ACC112 (cell line): ENCODE results near the gene FAM135A.
A peak's percentile ranks its signal among the peaks of the same experiment; 100 is the strongest.

Experiments
- H2AFZ ChIP-seq: fragments of 200-600 bp; sonication (generic); one replicate; pipeline ENCODE4 v1.6.0; 2017; ENCODE audit warnings: antibody characterized with exemption, low read length; ENCODE audit not compliant: unreplicated experiment
- H3K27ac ChIP-seq: fragments of 200-600 bp; sonication (generic); 2 replicates; pipeline ENCODE4 v1.5.1; 2014; ENCODE audit warnings: low read depth, mild to moderate bottlenecking, antibody characterized with exemption, low read length, moderate library complexity
- H3K27me3 ChIP-seq: fragments of 200-600 bp; sonication (generic); 2 replicates; pipeline ENCODE4 v1.6.1; 2014; ENCODE audit warnings: mild to moderate bottlenecking, antibody characterized with exemption, low read length, moderate library complexity, mixed read lengths; ENCODE audit not compliant: insufficient read depth
- H3K36me3 ChIP-seq: fragments of 200-600 bp; sonication (generic); 2 replicates; pipeline ENCODE4 v1.6.1; 2016; ENCODE audit warnings: mild to moderate bottlenecking, antibody characterized with exemption, low read length, moderate library complexity, mixed read lengths; ENCODE audit not compliant: insufficient read depth
- H3K4me1 ChIP-seq: fragments of 200-600 bp; sonication (generic); one replicate; pipeline ENCODE4 v1.6.1; 2016; ENCODE audit warnings: low read length, mixed read lengths; ENCODE audit not compliant: insufficient read depth, unreplicated experiment, control insufficient read depth
- H3K4me3 ChIP-seq: fragments of 200-600 bp; sonication (generic); 2 replicates; pipeline ENCODE4 v1.5.1; 2014; ENCODE audit warnings: mild to moderate bottlenecking, low read depth, low read length
- H3K79me2 ChIP-seq: fragments of 200-600 bp; sonication (generic); one replicate; pipeline ENCODE4 v1.6.0; 2016; ENCODE audit warnings: low read length; ENCODE audit not compliant: control insufficient read depth, unreplicated experiment, insufficient read depth

FAM135A gene

DNA sequence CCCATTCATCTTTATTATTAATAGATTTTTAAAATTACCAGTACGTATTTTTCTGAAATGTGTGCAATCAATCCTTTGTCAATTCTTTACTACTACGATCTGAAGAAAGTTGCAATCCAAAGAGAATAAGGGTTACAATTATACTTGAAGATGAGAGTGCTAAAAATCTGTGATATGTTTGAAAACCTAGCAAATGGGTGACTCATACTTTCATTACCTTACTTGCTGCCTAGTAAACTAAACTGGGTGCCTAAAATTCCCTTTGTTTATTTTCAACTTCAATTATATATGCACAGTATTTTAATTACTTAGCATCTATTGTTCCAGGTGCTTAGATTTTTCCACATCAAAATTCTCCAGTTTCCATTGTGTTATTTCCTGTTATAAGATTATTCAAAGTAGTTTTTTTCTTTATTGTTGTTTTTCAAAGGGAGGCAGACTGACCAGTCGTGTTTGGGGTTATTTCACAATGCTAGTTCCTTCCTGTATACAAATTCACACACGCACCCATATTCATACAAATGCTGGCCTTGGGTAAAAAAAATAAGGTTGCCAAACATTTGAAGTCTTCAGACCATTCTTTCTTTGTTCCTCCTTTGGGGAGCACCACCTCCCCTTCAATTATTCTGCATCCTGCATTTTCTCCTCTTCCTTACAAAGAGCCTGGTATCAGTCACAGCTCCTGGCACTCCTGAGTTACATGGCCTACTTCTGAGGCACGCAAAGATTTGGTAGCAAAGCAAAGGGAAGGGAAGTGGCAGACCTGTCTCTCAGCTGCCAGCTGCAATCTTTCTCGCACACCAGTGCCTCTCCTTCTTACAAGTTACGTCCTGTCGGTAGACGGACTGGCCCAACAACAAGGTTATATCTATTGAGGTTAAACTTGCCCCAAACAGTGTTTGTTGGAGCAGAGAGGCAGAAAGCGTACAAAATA is 16.2 kb upstream of the FAM135A start:
- Histone ChIP-seq H3K79me2 (no peaks in the 10 kb centered on the region), H3K4me1 (peaks cover 32% of the 10 kb centered on the region), H2AFZ (peak overlapping the region; percentile 53), H3K36me3 (no peaks in the 10 kb centered on the region), H3K27ac (peak overlapping the region; percentile 42), H3K4me3 (no peak overlapping the region), H3K27me3 (no peaks in the 10 kb centered on the region)

DNA sequence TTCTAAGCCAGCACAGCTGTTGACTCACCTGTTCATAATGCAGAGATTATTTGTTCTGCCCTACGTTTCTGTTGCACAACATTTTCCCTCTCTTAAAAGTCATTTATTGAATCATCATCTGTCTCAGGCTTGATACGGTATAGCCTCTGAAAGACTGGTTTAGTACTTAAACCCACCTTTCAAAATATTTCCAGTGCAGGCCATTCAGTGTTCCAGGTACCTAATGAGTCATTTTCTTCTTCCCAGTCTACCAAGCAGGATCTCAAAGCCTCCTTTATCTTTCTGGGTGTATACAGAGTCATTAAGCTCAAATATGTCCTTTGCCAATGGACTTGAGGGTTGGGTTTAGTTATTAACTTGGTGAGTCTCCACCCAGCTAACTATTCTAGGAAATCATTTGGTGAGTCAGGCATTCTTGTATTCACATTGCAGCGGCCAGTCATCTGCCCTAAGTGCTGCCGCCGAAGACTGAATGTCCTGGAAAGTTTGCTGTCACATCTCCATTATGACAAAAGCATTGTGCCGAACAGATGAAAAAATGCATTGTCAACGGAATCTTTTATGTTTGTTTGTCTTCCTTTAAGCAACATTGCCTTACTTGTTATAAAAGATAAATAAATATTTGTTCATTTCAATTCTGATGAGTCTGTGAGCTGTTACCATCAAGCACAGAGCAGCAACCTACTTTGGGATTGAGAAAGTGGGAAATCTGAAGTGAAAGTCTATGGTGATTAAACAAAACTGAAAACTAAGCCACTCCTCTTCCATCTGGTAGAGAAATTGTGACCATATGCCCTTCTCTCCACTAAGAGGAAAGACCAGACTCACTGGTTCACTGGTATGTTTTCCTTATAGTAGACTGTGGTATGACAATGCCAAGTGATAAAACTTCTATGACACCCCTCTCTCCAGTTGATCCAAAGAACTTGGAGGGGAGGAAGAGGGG is 14.3 kb upstream of the FAM135A start:
- no peaks in the 10 kb centered on the region for H3K36me3 ChIP-seq
- H3K27ac ChIP-seq, result peak overlapping the region; percentile 74
- peak overlapping the region; percentile 62 for H2AFZ ChIP-seq
- H3K4me1 ChIP-seq, result peaks cover 32% of the 10 kb centered on the region
- H3K79me2 ChIP-seq, result no peaks in the 10 kb centered on the region
- H3K4me3 ChIP-seq, result peak overlapping the region; percentile 53
- no peaks in the 10 kb centered on the region for H3K27me3 ChIP-seq

DNA sequence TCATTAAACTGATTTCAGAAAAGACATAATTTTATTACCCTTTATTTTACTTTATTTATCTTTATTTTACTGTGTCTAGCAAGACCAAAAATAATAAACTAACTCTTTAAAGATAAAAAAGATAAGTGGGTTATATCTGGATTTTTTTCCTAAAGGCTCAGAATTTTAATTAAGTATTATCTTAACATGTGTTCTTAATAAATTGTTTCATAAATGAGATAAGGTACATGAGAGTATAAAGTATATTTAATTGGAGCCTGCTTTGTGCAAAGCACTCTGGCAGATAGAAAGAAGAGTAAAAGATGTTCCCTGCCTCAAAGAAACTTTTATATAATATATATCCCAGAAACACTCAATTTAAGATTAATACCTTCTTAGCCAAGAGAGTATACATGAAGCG is 8.7 kb upstream of the FAM135A start:
- H3K36me3 ChIP-seq, result no peaks in the 10 kb centered on the region
- H3K27me3 ChIP-seq, result no peaks in the 10 kb centered on the region
- H3K4me3 ChIP-seq, result no peak overlapping the region
- no peak overlapping the region for H2AFZ ChIP-seq
- no peaks in the 10 kb centered on the region for H3K79me2 ChIP-seq
- no peaks in the 10 kb centered on the region for H3K4me1 ChIP-seq
- H3K27ac ChIP-seq, result no peak overlapping the region

DNA sequence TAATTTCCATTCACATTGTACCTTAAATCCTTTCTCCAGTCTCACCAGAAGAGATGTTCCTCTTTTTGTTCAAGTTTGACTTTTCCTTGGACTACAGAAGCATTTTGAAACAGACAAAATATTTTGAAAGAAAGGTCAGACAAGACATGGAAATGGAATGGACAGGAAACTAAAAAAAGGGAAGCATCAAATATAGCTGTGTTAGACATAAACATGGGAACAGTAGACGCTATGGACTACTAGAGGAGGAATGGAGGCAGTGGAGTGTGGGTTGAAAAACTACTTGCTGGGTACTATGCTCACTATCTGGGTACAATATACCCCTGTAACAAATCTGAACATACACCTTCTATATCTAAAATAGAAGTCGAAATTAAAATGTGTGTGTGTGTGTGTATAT is 4.1 kb upstream of the FAM135A start:
- H3K4me3 ChIP-seq, result no peak overlapping the region
- H2AFZ ChIP-seq, result no peak overlapping the region
- peaks cover 4% of the 10 kb centered on the region for H3K79me2 ChIP-seq
- peaks cover 6% of the 10 kb centered on the region for H3K4me1 ChIP-seq
- H3K27me3 ChIP-seq, result no peaks in the 10 kb centered on the region
- H3K36me3 ChIP-seq, result no peaks in the 10 kb centered on the region
- no peak overlapping the region for H3K27ac ChIP-seq

DNA sequence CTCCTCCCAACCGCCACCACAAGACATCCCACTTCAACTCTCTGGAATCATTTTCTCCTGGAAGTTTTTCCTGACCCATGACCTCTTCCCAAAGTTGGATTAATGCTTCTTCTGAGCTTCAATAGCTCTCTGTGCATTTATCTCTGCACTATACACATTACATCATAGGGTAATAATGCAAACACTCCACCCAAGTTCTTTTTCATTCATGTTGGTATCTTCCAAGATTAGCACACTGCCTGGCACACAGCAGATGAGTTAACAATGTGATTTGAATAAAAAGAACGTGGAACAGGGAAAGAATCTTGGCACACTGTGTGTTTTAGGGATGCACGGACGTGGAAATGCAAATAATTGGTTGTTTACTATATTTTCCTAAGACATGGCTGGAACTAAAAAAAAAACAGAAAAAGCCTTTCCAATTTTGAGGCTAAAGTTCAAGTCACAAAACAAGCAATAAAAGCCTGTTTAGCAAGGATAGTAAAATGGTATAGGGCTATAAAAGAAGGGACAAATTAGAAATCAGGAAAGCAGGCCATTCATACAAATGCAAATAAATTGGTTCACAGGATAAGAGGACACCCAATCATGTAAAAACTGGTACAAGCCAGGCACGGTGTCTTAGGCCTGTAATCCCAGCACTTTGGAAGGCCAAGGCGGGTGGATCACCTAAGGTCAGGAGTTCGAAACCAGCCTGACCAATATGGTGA is 1.6 kb upstream of the FAM135A start:
- H2AFZ ChIP-seq, result no peak overlapping the region
- peaks cover 9% of the 10 kb centered on the region for H3K79me2 ChIP-seq
- H3K4me1 ChIP-seq, result peaks cover 21% of the 10 kb centered on the region
- peak overlapping the region; percentile 82; the same call in 1 of the 2 replicates for H3K4me3 ChIP-seq
- H3K27me3 ChIP-seq, result no peaks in the 10 kb centered on the region
- no peaks in the 10 kb centered on the region for H3K36me3 ChIP-seq
- no peak overlapping the region for H3K27ac ChIP-seq

DNA sequence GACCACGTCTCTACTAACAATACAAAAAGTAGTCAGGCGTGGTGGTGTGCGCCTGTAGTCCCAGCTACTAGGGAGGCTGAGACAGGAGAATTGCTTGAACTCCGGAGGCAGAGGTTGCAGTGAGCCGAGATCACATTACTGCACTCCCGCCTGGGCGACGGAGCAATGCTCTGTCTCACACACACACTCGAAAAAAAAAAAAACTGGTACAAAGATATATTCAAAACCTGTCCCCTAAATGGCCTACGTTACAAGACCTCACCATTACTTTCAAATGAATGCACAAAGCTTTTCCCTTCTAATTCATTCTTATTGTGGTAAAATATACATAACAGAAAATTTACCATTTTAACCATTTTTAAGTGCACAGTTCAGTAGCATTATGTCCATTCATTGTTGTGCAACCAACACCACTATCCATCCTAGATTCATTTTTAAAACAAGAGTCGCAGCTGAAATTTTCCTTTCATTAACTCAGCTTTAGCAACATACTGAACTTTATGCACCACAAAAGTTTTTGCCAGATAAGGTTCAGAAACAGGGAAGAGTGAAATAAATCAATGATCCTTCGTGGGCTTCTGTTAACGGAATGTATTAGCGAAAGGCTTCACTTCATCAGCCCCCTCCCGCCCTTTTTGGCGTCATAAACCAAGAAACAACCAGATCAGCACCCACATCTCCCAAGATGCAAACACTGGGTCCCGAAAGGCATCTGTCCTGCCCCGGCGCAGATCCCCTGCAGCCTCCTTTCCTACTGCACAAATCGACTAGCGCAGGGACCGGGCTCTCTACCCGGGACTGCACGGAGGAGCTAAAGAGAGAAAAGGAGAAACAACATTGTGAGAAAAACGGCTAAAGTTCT is 825 bp upstream of the FAM135A start:
- Histone ChIP-seq H3K27ac (peak overlapping the region; percentile 41), H3K4me1 (peaks cover 21% of the 10 kb centered on the region), H2AFZ (peak overlapping the region; percentile 97), H3K4me3 (peak overlapping the region; percentile 82), H3K36me3 (no peaks in the 10 kb centered on the region), H3K27me3 (no peaks in the 10 kb centered on the region), H3K79me2 (peaks cover 9% of the 10 kb centered on the region)

DNA sequence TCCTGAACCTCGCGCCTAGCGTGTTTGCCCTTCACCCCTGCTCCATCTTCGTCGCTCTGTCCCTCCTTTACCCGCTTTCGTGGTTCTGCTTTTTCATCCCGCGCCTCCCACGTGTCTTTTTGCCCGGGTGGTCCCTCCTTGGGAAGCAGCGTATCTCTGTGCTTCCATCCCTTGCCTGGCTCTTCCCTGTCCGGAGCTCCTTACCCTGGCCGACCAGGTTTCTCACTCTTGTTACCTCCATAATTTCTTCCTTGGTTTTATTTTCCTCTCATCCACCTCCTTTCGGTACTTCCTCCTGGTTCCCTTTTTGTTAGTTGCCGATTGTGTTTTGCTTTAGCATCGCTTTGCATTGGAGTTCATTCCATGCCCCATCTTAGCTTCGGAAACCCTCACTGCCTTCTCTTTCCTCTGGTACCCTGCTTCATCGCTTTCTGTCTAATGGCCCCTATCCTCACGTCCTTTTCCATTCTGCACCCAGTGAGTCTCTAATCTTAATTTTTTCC is 735 bp downstream of the FAM135A start:
- no peak overlapping the region for H3K27ac ChIP-seq
- H3K27me3 ChIP-seq, result no peaks in the 10 kb centered on the region
- H3K4me3 ChIP-seq, result peak overlapping the region; percentile 82
- H3K4me1 ChIP-seq, result peaks cover 21% of the 10 kb centered on the region
- peaks cover 14% of the 10 kb centered on the region for H3K79me2 ChIP-seq
- no peaks in the 10 kb centered on the region for H3K36me3 ChIP-seq
- peak overlapping the region; percentile 76 for H2AFZ ChIP-seq

DNA sequence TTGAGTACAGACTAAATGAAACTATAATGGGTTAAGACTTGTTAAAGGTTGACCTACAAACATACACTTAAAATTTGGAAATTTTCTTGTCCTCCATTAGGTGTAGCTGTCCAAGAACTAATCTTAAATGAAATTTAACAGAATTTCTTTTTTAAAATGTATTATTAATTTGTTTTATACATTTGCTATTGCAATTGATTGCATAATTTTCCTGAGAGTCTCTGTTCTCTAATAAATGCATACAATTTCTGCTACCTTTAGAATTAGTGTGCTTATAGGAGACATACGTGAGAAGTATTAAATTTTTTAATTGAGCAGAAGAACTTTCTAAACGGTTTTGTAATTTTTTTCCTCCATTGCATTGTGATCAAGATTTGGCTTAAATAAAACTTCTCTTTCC is 1.5 kb downstream of the FAM135A start:
- Histone ChIP-seq H3K27me3 (no peaks in the 10 kb centered on the region), H3K4me3 (peak overlapping the region; percentile 82), H3K36me3 (0 out of 2 replicates have a peak, but pooled peaks cover 1% of the 10 kb centered on the region), H2AFZ (no peak overlapping the region), H3K4me1 (peaks cover 21% of the 10 kb centered on the region), H3K79me2 (peaks cover 14% of the 10 kb centered on the region), H3K27ac (no peak overlapping the region)

DNA sequence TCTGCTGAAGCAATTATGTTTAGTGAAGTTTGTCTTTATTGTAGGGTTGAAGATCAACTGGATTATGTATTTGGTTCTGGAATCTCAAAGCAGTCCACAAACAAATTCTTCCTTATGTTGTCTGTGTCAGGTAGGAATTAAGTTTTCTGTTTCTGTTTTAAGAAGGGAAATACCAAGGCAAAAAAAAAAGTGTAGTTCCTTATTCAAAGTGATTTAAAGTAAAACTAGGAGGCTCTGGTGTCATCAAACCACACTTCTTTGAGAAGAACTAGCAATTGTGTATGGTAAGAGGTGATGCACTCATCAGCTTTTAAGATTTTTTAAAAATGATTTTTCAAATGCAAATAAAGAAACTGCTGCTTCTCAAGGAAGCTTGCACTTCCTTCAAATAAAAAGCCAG is 1.9 kb downstream of the FAM135A start:
- Histone ChIP-seq H2AFZ (no peak overlapping the region), H3K36me3 (0 out of 2 replicates have a peak, but pooled peaks cover 5% of the 10 kb centered on the region), H3K4me3 (peak overlapping the region; percentile 82), H3K79me2 (peaks cover 18% of the 10 kb centered on the region), H3K27me3 (no peaks in the 10 kb centered on the region), H3K27ac (no peak overlapping the region), H3K4me1 (peaks cover 21% of the 10 kb centered on the region)
